B cell (primary cell): ENCODE data around the gene HAND2. TPM values are rescaled to one million over a fixed set of nuclear protein-coding genes. Genes with fewer than 3 reads are reported as not detected.
A peak's percentile ranks its signal among the peaks of the same experiment; 100 is the strongest.

Experiments used
- ATAC-seq: fragments of 200-7000 bp; cut with Tn5 transposase; one replicate; pipeline ENCODE4 v1.10.0; 2021; ENCODE audit warnings: low read depth, mild to moderate bottlenecking, moderate number of reproducible peaks, moderate library complexity
- CTCF ChIA-PET: fragments of 350-600 bp; sonication (Branson Sonifier 250); formaldehyde crosslinking; loops from one replicate; lab custom pipeline; 2021; ENCODE audit warnings: antibody characterized with exemption, inconsistent platforms; lab: Charles Lee
- POLR2A ChIA-PET: fragments of 350-600 bp; sonication (Branson Sonifier 250); formaldehyde crosslinking; loops from one replicate; lab custom pipeline; 2021; ENCODE audit warnings: antibody characterized with exemption; lab: Charles Lee
- DNase-seq: peaks from one replicate; pipeline ENCODE4 v3.0.0; 2013
- H2AFZ ChIP-seq: 2 replicates; pipeline ENCODE4 v1.6.1; 2012; ENCODE audit warnings: mild to moderate bottlenecking, low read depth, low read length; ENCODE audit not compliant: insufficient read depth, poor library complexity, severe bottlenecking
- H3K27ac ChIP-seq, 2 donors: 1 replicate in 1 of 2; 2 replicates in 1 of 2; pipeline ENCODE4 v1.5.1; 2012 to 2013; ENCODE audit warnings: low read length in 2 of 2, mild to moderate bottlenecking in 2 of 2, moderate library complexity in 1 of 2
- H3K27me3 ChIP-seq, 4 experiments: fragments of 200-600 bp in 1 of 4; sonication (generic) in 1 of 4; replicated peaks in 1 of 4; 1 replicate in 2 of 4; 2 replicates in 2 of 4; pipeline versions ENCODE4 v1.6.1 to v1.7.0; 2013 to 2016; ENCODE audit warnings: low read length in 3 of 4, mild to moderate bottlenecking in 2 of 4, mixed read lengths in 1 of 4, moderate library complexity in 1 of 4; ENCODE audit not compliant: insufficient read depth in 4 of 4, control insufficient read depth in 3 of 4; ENCODE audit errors: control extremely low read depth in 1 of 4
- H3K36me3 ChIP-seq, 2 experiments: replicated peaks in 1 of 2; 1 replicate in 1 of 2; 2 replicates in 1 of 2; pipeline versions ENCODE4 v1.6.1 to v1.7.1; 2013; ENCODE audit warnings: low read length in 1 of 2; ENCODE audit not compliant: insufficient read depth in 2 of 2, control insufficient read depth in 1 of 2; ENCODE audit errors: control extremely low read depth in 1 of 2, extremely low read depth in 1 of 2
- H3K4me1 ChIP-seq, 2 donors: fragments of 200-600 bp in 1 of 2; sonication (generic) in 1 of 2; 1 replicate in 1 of 2; 2 replicates in 1 of 2; pipeline versions ENCODE4 v1.5.1 to v1.6.1; 2013 to 2017; ENCODE audit warnings: low read length in 2 of 2; ENCODE audit not compliant: control insufficient read depth in 2 of 2, insufficient read depth in 2 of 2
- H3K4me2 ChIP-seq: replicated peaks from 2 replicates; pipeline ENCODE3; 2012; ENCODE audit warnings: mild to moderate bottlenecking, low read depth, low read length; ENCODE audit not compliant: poor library complexity, severe bottlenecking
- H3K4me3 ChIP-seq, 5 experiments: fragments of 200-600 bp in 1 of 5; sonication (generic) in 1 of 5; 1 replicate in 3 of 5; 2 replicates in 2 of 5; pipeline versions ENCODE4 v1.5.1 to v1.7.0; 2011 to 2016; ENCODE audit warnings: low read length in 4 of 5, mild to moderate bottlenecking in 4 of 5, low read depth in 2 of 5, control low read depth in 1 of 5, moderate library complexity in 1 of 5; ENCODE audit not compliant: insufficient read depth in 1 of 5; ENCODE audit errors: control extremely low read depth in 1 of 5, extremely low read depth in 1 of 5
- H3K79me2 ChIP-seq: fragments of 200-600 bp; sonication (generic); one replicate; pipeline ENCODE4 v1.6.0; 2016; ENCODE audit warnings: low read length; ENCODE audit not compliant: control insufficient read depth, insufficient read depth
- H3K9ac ChIP-seq: fragments of 200-600 bp; sonication (generic); 2 replicates; pipeline ENCODE4 v1.6.1; 2017; ENCODE audit warnings: mild to moderate bottlenecking, low read length, moderate library complexity
- H3K9me3 ChIP-seq, 3 donors: one replicate each; pipeline versions ENCODE4 v1.6.1 to v1.7.1; 2013; ENCODE audit warnings: low read length in 2 of 3; ENCODE audit not compliant: control insufficient read depth in 2 of 3, insufficient read depth in 1 of 3; ENCODE audit errors: control extremely low read depth in 1 of 3
- H4K20me1 ChIP-seq: 2 replicates; pipeline ENCODE4 v1.6.0; 2012; ENCODE audit warnings: mild to moderate bottlenecking, low read length; ENCODE audit not compliant: insufficient read depth, control insufficient read depth, poor library complexity, severe bottlenecking
- H3K27ac Mint-ChIP-seq: one replicate; pipeline ENCODE4 v1.8.0; 2021; ENCODE audit warnings: mixed read lengths
- H3K27me3 Mint-ChIP-seq: one replicate; pipeline ENCODE4 v1.8.0; 2021; ENCODE audit warnings: mixed read lengths
- H3K4me1 Mint-ChIP-seq: one replicate; pipeline ENCODE4 v1.8.0; 2021; ENCODE audit warnings: mixed read lengths
- H3K4me3 Mint-ChIP-seq: one replicate; pipeline ENCODE4 v1.8.0; 2021; ENCODE audit warnings: mixed read lengths
- H3K9me3 Mint-ChIP-seq: one replicate; pipeline ENCODE4 v1.8.0; 2022; ENCODE audit warnings: mixed read lengths; ENCODE audit not compliant: insufficient read depth
- EZH2 ChIP-seq: IDR thresholded peaks from 2 replicates; pipeline ENCODE4 v1.6.1; 2012; ENCODE audit warnings: borderline replicate concordance, low read depth, mild to moderate bottlenecking, moderate library complexity, low read length; ENCODE audit not compliant: insufficient read depth, poor library complexity, severe bottlenecking
- WGBS: methylation state at CpG from one replicate; pipeline ENCODE4 v1.1.5; 2013; ENCODE audit warnings: missing lambda C conversion rate; ENCODE audit not compliant: insufficient coverage; 5-methylcytosine and 5-hydroxymethylcytosine counted together
- intact Hi-C: fragments of 100-400 bp; cut with micrococcal nuclease; formaldehyde crosslinking; loops from one replicate; pipeline ENCODE4 v1.10.0; 2022
- polyA plus RNA-seq: library from polyadenylated mRNA; depleted of rRNA; stranded (reverse); fragments of >200 nt; gene quantifications from 2 replicates; pipeline ENCODE4 v1.2.3, GENCODE V29; 2012
- total RNA-seq, 2 donors: library from RNA; stranded (reverse); fragments of 120-200 nt in 1 of 2; gene quantifications; 1 replicate in 1 of 2; 2 replicates in 1 of 2; pipeline versions ENCODE4 v1.2.3 to v1.2.4, GENCODE V29; 2013 to 2022
- TF ChIP-seq, protein P1 (sequence below): fragments of 200-600 bp; IDR thresholded peaks from one replicate; pipeline ENCODE4 v1.8.0; 2022; ENCODE audit warnings: antibody characterized with exemption, mild to moderate bottlenecking

The HAND2 gene
- total and polyA plus RNA-seq, 2 donors (not counting 1 experiment from before 2014, with no cell fraction given): not detected

DNA sequence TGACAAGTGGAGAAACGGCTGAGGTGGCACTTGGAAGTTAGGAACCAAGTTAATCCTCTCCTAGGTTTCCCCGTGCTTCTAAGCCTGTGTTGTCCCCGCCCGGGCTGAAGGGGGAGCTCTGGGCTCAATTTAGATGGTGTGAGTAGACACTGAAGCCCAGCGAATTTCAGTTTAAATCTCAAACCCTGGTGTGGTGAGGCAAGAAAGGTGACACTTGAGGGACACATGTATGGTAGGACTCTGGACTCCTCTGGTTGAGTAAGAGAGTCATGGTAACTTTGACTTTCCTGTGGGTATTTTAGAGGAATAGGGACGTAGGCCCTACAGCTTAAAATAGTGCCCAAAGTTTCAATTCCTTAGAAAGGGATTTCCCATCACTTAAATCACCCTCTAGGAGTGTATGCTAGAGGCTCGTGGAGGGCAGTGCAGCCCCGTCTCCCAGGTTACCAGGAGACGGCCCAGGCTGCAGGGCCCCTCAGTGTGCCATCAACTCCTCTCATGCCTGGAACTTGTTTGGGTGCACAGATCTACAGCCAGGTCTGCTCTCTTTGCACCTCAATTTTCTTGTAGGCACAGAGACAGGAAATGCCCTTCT is 24.0 kb downstream of the HAND2 start:
- H3K4me1 Mint-ChIP-seq: peaks cover 55% of the 10 kb centered on the region
- Histone ChIP-seq H3K4me3 (peak overlapping the region in 3 of 5 experiments; percentile 7 to 31 (median 21)), H4K20me1 (no peaks in the 10 kb centered on the region), H3K79me2 (no peaks in the 10 kb centered on the region), H3K9ac (no peak overlapping the region), H3K9me3 (peaks cover 3 to 71% (median 6%) of the 10 kb centered on the region in 3 donors), H2AFZ (no peak overlapping the region), H3K36me3 (no peaks in the 10 kb centered on the region), H3K4me1 (peaks cover 51 to 57% of the 10 kb centered on the region in 2 donors), H3K27me3 (peaks cover 0 to 100% (median 72%) of the 10 kb centered on the region in 4 experiments), H3K4me2 (peak overlapping the region; percentile 53), H3K27ac (no peak overlapping the region)
- H3K4me3 Mint-ChIP-seq: peak overlapping the region; percentile 76
- no peak for ATAC-seq
- 0% methylated on average over 8 of the region's 9 CpGs for WGBS
- H3K27ac Mint-ChIP-seq: no peak overlapping the region
- H3K9me3 Mint-ChIP-seq: no peaks in the 10 kb centered on the region
- DNase-seq: peak; percentile 36
- CTCF ChIA-PET: interaction anchor here (0.8 to 1.6 kb wide), 6 partner anchors 9 to 614 kb away, joined by 3 to 4 read pairs (median 3); no protein-coding TSS in a partner anchor
- intact Hi-C loops: loop anchor here (5.0 kb wide), 2 partner anchors 174 to 706 kb away; partner anchors contain the start of gene HMGB2
- peaks cover 88% of the 10 kb centered on the region for H3K27me3 Mint-ChIP-seq
- POLR2A ChIA-PET: no interaction called here
- TF ChIP-seq EZH2: no peak
- TF ChIP-seq, protein P1, sequence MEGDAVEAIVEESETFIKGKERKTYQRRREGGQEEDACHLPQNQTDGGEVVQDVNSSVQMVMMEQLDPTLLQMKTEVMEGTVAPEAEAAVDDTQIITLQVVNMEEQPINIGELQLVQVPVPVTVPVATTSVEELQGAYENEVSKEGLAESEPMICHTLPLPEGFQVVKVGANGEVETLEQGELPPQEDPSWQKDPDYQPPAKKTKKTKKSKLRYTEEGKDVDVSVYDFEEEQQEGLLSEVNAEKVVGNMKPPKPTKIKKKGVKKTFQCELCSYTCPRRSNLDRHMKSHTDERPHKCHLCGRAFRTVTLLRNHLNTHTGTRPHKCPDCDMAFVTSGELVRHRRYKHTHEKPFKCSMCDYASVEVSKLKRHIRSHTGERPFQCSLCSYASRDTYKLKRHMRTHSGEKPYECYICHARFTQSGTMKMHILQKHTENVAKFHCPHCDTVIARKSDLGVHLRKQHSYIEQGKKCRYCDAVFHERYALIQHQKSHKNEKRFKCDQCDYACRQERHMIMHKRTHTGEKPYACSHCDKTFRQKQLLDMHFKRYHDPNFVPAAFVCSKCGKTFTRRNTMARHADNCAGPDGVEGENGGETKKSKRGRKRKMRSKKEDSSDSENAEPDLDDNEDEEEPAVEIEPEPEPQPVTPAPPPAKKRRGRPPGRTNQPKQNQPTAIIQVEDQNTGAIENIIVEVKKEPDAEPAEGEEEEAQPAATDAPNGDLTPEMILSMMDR: peak; percentile 33

DNA sequence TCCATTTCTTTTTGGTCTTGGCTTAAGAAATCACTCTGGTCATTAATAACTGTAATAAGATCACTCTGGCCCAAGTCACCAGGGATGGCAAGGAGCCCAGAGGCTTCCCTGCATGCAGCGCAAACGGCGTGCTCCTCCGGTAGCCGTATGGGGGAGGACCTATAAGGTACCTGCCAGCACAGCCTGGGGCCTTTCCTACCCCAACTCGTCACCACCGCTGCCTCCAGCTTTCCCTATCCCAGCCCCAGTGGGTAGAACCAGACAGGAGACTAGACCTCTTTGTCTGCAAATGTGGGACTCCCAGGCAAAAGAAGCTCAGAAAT is 25.9 kb downstream of the HAND2 start:
- CTCF ChIA-PET: no interaction called here
- Histone ChIP-seq H3K36me3 (no peaks in the 10 kb centered on the region), H3K27me3 (peaks cover 0 to 100% (median 71%) of the 10 kb centered on the region in 4 experiments), H2AFZ (no peak overlapping the region), H4K20me1 (no peaks in the 10 kb centered on the region), H3K4me1 (peaks cover 53 to 55% of the 10 kb centered on the region in 2 donors), H3K27ac (no peak overlapping the region), H3K4me2 (no peak overlapping the region), H3K9me3 (peaks cover 0 to 73% (median 13%) of the 10 kb centered on the region in 3 donors), H3K79me2 (no peaks in the 10 kb centered on the region), H3K9ac (no peak overlapping the region), H3K4me3 (no peak overlapping the region)
- no peak overlapping the region for H3K27ac Mint-ChIP-seq
- no peaks in the 10 kb centered on the region for H3K9me3 Mint-ChIP-seq
- TF ChIP-seq EZH2: no peak
- TF ChIP-seq, protein P1: no peak
- H3K4me3 Mint-ChIP-seq: no peak overlapping the region
- POLR2A ChIA-PET: no interaction called here
- H3K4me1 Mint-ChIP-seq: peaks cover 61% of the 10 kb centered on the region
- intact Hi-C loops: no loop called here
- 36% methylated on average over 7 of the region's 7 CpGs for WGBS
- peaks cover 85% of the 10 kb centered on the region for H3K27me3 Mint-ChIP-seq
- ATAC-seq (no peak), DNase-seq (no peak)
